ENCODE data around the gene DTX3.
A peak's percentile ranks its signal among the peaks of the same experiment; 100 is the strongest.
"Not testable (repeated sequence)": the region's sequence is repeated elsewhere in the genome, so short reads cannot be mapped to it uniquely, and the experiment has no call there.

DTX3 gene

DNA sequence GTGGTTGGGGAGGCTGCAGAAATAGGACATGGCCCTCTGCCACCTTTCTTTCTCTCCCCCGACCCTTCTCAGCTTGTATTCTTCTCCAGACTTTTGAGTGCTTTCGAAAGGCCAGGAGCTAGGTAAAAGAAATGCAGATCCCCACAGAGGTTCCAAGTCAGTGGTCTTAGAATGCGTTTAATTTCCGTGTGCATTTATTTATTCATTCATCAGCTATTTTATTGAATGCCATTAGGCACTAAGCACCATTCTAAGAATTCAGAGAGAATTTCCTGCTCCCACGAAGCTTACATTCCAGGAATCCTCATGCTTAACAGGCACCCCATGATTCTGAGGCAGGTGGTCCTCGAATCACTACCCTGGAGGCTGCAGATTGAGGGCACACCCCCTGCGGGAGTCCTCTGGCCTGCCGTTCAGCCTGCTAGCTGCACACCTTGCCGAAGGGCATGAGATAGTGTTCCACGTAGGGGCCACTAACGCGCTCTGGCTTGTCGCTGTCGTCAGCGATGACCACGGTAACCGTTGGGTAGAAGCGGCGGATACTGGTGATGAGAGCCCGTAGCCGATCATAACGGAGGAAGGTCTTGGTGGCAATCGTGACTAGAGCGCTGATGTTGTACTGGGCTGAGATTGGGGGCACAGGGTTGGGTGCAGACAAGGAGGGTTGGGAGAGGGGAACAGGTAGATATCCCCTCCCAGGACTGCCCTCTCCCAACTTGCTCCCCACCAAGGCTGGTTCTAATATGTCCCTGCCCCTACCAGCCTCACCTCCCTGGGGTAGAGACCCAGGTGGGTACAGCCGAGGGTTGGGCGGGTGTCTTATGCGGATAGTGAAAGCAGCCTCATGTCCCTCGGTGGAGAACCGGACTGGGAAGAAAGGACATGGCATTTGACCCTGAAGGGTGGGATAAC lies 23.9 kb downstream of the DTX3 start:
- Mint-ChIP-seq H3K4me3 (peak overlapping the region; percentile 8), H3K4me1 (peaks cover 9% of the 10 kb centered on the region), H3K36me3 (ENCODE audit: insufficient read depth) (no peaks in the 10 kb centered on the region), H3K27me3 (peaks cover 87% of the 10 kb centered on the region), H3K9me3 (no peaks in the 10 kb centered on the region), H3K27ac (ENCODE audit: low read depth) (no peak overlapping the region)
- peak in 1 of 2 donors; percentile 12 for DNase-seq (ENCODE audit: low spot score in 2 of 2)
- no peak for ATAC-seq (replicated peaks; ENCODE audit: extremely low read depth, poor library complexity, severe bottlenecking)

DNA sequence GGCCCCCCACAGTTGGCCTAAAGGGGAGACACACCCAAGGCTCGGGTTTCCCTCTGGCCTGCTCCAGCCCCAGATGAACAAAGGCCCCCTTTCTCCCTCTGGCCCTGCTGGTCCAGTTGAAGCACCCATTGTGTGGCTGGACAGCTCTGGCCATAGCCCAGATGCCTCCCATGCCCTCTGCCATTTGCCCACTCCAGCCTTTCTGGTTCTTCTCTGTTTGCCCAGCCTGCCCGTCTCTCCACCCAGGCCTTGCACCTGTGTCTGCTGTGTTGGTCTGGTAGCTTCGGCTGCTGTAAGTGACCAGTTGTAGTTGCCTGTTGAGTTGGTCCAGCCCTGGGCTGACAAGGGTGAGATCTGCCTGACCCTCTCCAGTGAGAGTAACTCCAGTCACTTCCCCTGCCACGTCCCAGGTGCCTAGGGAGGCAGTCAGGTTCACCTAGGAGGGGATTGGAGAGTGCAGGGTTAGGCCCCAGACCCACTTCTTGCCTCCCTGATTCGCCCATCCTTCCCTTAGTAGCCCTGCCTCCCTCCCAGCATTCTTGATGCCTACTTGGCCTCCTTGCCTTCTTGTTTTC lies 25.4 kb downstream of the DTX3 start:
- Mint-ChIP-seq H3K36me3 (ENCODE audit: insufficient read depth) (no peaks in the 10 kb centered on the region), H3K4me1 (peaks cover 9% of the 10 kb centered on the region), H3K27me3 (peaks cover 76% of the 10 kb centered on the region), H3K27ac (ENCODE audit: low read depth) (no peak overlapping the region), H3K4me3 (no peak overlapping the region), H3K9me3 (no peaks in the 10 kb centered on the region)
- DNase-seq (ENCODE audit: low spot score in 2 of 2) (peak in 1 of 2 donors; percentile 12), ATAC-seq (replicated peaks; ENCODE audit: extremely low read depth, poor library complexity, severe bottlenecking) (no peak)

DNA sequence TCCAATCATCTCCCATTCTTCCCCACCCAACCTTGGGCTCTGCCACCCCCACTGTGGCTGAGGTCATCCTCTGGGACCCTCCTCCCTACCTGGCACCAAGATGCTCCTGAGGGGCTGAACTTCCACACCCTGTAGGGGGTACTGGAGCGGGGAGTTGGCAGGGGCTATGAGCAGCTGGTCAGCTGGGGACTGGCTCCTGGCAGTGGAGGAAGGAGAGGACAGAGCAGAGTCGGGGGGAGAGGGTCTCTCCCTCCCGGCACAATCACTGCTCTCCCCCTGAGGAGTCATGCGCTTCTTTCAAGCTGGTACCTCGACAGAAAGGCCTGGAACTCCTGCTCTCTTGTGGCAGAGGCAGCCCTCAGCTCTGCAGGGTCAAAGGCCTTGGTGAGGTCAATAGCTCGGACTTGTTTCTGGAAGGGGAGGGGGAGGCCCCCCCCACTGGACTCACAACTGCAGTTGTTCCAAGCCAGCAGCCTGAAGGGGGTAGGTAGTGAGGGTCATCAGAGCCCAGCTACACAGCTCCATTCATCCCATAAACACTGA lies 26.3 kb downstream of the DTX3 start:
- no peak for ATAC-seq (replicated peaks; ENCODE audit: extremely low read depth, poor library complexity, severe bottlenecking)
- H3K4me3 Mint-ChIP-seq = no peak overlapping the region
- H3K27ac Mint-ChIP-seq (ENCODE audit: low read depth) = no peak overlapping the region
- DNase-seq (ENCODE audit: low spot score in 2 of 2) = peak in 1 of 2 donors; percentile 12
- H3K36me3 Mint-ChIP-seq (ENCODE audit: insufficient read depth) = no peaks in the 10 kb centered on the region
- H3K27me3 Mint-ChIP-seq = peaks cover 67% of the 10 kb centered on the region
- H3K4me1 Mint-ChIP-seq = peaks cover 9% of the 10 kb centered on the region
- H3K9me3 Mint-ChIP-seq = no peaks in the 10 kb centered on the region

DNA sequence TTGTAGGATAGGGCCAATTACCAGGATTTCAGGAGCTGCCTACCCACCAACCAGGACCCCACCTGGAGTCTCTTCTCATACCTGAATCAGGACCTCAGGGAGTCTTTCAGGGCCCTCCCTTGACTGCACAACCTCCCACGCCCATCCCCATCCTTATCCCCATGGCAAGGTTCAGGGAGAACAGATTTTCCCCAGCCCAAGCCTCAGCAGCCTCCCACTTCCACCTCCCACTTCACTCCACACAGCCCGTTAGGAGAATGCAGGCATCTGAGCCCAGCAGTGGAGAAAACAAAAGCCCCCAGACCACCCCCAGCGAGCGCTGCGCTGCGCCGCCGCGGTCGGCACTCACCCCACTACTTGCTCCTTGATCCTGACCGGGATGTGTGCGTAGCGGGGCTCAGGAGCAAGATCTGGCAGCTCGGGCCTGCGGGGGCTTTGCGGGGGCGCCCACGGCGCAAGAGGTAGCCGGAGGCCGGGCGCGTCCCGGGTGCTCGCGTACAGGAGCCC lies 27.0 kb downstream of the DTX3 start:
- no peaks in the 10 kb centered on the region for H3K36me3 Mint-ChIP-seq (ENCODE audit: insufficient read depth)
- no peaks in the 10 kb centered on the region for H3K9me3 Mint-ChIP-seq
- ATAC-seq (replicated peaks; ENCODE audit: extremely low read depth, poor library complexity, severe bottlenecking) (no peak), DNase-seq (ENCODE audit: low spot score in 2 of 2) (no peak)
- H3K4me3 Mint-ChIP-seq = peak overlapping the region; percentile 25
- H3K4me1 Mint-ChIP-seq = peaks cover 9% of the 10 kb centered on the region
- no peak overlapping the region for H3K27ac Mint-ChIP-seq (ENCODE audit: low read depth)
- peaks cover 60% of the 10 kb centered on the region for H3K27me3 Mint-ChIP-seq

DNA sequence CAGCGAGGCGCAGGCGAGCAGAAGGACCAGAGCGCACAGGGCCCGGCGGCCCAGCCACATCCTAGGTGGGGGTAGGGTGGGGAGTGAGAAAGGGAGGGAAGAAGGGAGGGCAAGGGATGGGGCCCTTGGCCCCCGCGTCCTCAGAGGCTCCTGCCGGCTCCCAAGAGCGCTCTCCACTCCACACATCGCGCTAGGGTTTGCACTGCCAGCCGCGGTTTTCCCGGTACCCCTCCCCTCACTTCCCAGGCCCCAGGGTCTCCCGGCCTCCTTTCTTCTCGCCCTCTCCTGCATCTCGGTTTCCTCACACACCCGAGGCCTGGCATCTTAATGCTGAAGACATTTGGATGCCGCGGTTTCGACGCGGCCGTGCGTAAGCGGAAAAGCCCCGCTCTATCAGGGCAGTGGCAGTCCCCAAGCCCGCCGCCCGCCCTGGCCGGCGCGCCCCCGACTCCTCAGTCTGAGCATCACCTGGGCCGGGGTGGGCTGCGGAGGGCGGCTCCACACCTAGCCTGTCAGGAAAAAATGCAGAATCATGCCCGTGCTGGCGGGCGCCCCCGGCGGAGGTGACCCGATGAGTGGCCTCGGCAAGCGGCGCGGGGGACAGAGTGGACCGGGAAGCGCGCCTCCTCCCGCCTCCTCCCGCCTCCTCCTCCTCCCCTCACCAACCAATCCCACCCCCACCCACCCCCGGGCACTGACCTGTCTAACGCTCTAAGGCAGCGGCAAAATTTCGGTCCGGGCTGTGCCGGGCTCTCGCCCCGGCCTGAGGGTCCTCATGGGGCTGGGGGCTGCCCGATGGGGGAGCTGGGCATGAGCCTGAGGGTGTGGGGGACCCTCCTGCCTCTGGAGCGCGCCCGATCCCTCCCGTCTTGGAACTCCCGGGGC lies 27.7 kb downstream of the DTX3 start:
- Mint-ChIP-seq H3K27ac (ENCODE audit: low read depth) (no peak overlapping the region), H3K27me3 (peaks cover 53% of the 10 kb centered on the region), H3K4me1 (peaks cover 9% of the 10 kb centered on the region), H3K9me3 (no peaks in the 10 kb centered on the region), H3K36me3 (ENCODE audit: insufficient read depth) (no peaks in the 10 kb centered on the region), H3K4me3 (peak overlapping the region; percentile 73)
- ATAC-seq (replicated peaks; ENCODE audit: extremely low read depth, poor library complexity, severe bottlenecking) (peak; percentile 45), DNase-seq (ENCODE audit: low spot score in 2 of 2) (peak in 1 of 2 donors; percentile 13)

DNA sequence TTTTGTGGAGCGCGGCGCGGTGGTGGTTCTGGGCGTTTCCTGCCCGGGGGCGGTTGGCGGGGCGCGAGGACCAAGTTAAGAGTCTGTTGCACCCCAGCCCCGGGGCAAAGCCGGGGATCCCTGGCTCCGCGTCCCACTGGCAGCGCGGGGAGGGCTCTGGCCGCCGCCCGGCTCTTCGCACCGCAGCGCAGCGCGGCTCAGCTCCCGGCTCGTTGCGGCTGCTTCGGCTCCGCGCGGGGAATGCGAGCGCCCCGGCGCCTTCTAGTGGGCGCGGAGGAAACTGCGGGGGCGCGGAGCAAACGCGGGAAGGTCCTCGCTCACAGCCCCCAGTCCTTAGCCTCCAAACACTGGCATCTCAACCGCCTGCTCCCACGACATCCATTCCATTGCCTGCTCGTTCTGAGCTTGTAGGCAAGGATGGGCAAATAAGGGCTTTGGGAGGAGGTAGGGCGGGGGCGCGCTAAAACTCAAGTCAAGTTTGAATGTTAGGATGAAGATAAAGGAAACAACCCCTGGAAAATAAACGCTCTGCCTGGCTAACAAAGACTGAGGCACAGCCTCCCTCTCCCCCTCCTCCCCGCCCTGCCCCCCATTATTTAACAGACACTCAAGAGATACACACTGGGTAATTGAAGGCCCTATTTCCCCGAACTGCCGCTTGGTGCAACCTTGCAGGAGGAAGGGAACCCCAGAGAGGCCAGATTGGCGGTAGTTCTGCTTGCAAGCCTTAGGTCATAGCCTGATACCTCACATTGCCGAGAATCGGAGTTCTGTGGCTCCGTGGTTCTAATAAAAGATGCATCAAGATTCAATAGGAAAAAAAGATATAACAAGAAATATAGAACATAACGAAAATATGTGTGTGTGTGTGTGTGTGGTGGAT lies 28.6 kb downstream of the DTX3 start, which contains the start of gene B4GALNT1:
Gene B4GALNT1 (minus strand): TSS at position 244 of the 883 bp plus-strand sequence. CDS start 1,069 bp downstream, outside the sequence.
- Mint-ChIP-seq H3K36me3 (ENCODE audit: insufficient read depth) (no peaks in the 10 kb centered on the region), H3K4me3 (peak within 1 kb of the TSS; percentile 73), H3K9me3 (no peaks in the 10 kb centered on the region), H3K27me3 (peaks cover 50% of the 10 kb centered on the region), H3K4me1 (peaks cover 9% of the 10 kb centered on the region), H3K27ac (ENCODE audit: low read depth) (no peak within 1 kb of the TSS)
- DNase-seq (ENCODE audit: low spot score in 2 of 2) (peak in 1 of 2 donors; percentile 49), ATAC-seq (replicated peaks; ENCODE audit: extremely low read depth, poor library complexity, severe bottlenecking) (peak; percentile 74)

DNA sequence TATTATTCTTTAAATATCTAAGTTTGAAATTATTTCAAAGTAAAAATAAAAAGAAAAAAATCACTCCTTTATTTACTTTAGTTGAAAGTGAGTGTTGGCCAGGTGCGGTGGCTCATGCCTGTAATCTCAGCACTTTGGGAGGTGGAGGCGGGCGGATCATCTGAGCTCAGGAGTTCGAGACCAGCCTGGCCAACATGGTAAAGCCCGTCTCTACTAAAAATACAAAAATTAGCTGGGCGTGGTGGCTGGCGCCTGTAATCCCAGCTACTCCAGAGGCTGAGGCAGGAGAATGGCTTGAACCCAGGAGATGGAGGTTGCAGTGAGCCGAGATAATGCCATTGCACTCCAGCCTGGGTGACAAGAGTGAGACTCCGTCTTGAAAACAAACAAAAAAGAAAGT lies 32.1 kb downstream of the DTX3 start:
- peaks cover 55% of the 10 kb centered on the region for H3K27me3 Mint-ChIP-seq
- not testable (repeated sequence) for H3K4me3 Mint-ChIP-seq; H3K36me3 Mint-ChIP-seq (ENCODE audit: insufficient read depth); H3K4me1 Mint-ChIP-seq; ATAC-seq (replicated peaks; ENCODE audit: extremely low read depth, poor library complexity, severe bottlenecking); DNase-seq (ENCODE audit: low spot score in 2 of 2); H3K27ac Mint-ChIP-seq (ENCODE audit: low read depth); H3K9me3 Mint-ChIP-seq

DNA sequence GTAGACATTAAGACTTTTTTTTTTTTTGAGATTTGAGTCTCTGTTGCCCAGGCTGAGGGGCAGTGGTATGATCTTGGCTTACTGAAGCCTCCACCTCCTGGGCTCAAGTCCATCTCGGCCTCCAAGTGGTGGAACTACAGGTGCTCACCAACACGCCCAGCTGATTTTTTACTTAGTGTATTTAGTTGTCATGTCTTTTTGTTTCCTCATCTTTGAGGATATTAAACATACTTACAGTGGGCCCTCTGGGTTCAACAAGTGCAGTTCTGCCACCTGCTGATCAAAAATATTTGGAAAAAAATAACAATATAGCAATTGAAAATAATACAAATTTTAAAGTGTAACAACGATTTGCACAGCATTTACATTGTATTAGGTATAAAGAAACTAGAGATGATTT lies 32.7 kb downstream of the DTX3 start:
- ATAC-seq (replicated peaks; ENCODE audit: extremely low read depth, poor library complexity, severe bottlenecking) (no peak), DNase-seq (ENCODE audit: low spot score in 2 of 2) (no peak)
- no peak overlapping the region for H3K4me3 Mint-ChIP-seq
- H3K9me3 Mint-ChIP-seq = no peaks in the 10 kb centered on the region
- H3K27me3 Mint-ChIP-seq = peaks cover 54% of the 10 kb centered on the region
- H3K4me1 Mint-ChIP-seq = peaks cover 1% of the 10 kb centered on the region
- H3K27ac Mint-ChIP-seq (ENCODE audit: low read depth) = no peak overlapping the region
- no peaks in the 10 kb centered on the region for H3K36me3 Mint-ChIP-seq (ENCODE audit: insufficient read depth)

DNA sequence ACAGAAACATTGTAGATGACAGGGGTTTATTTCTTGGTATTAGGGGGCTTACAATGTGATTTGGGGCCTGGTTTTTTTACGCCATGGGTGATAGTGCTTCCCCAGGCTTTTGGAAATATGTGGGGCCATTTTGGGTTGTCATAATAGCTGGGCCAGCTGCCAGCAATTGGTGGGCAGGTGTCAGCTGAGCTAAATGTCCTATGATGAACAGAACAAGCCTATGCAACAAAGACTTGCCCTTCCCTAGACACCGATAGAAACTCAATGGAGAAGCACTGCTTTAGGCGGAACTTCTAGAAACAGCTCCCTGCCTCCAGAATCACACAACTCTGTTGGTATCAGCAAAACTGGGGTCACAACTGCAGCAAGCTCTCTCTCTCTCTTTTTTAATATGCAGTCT lies 33.5 kb downstream of the DTX3 start:
- ATAC-seq (replicated peaks; ENCODE audit: extremely low read depth, poor library complexity, severe bottlenecking) = no peak
- Mint-ChIP-seq H3K27ac (ENCODE audit: low read depth) (no peak overlapping the region), H3K9me3 (no peaks in the 10 kb centered on the region), H3K4me1 (no peaks in the 10 kb centered on the region), H3K4me3 (no peak overlapping the region), H3K27me3 (peaks cover 51% of the 10 kb centered on the region), H3K36me3 (ENCODE audit: insufficient read depth) (no peaks in the 10 kb centered on the region)
- no peak for DNase-seq (ENCODE audit: low spot score in 2 of 2)

DNA sequence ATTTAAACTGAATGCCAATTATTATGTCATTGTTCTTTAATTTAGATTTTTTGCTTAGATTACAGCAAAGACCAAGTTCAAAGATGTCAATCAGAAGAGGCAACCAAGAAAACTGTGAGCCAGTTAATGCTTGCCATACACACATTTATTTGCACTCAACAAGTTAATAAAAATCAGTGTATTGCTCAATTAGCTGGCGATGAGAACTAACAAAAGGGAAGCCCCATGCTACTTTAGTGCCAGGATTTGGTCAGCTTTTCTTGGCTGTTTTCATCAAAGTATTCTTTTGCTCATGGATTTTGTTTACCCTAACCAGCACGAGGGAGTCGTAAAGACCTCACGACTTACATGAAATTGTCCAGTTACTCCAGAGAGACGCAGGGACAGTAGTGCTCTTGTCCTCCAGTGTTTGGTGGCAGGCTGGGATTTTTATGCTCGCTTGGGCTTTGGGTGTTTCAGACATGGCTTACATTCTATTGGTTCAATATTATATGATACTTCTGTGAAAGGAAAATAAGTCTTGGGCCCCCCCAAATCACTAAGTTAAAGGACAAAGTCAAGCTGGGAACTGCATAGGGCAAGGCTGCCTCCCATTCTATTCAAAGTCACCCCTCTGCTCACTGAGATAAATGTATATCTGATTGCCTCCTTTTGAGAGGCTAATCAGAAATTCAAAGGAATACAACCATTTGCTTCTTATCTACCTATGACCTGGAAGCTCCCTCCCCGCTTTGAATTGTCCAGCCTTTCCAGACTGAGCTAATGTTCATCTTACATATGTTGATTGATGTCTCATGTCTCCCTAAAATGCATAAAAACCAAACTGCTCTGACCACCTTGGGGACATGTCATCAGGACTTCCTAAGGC lies 35.8 kb downstream of the DTX3 start:
- Mint-ChIP-seq H3K27ac (ENCODE audit: low read depth) (no peak overlapping the region), H3K4me3 (no peak overlapping the region), H3K4me1 (no peaks in the 10 kb centered on the region), H3K36me3 (ENCODE audit: insufficient read depth) (no peaks in the 10 kb centered on the region), H3K27me3 (peaks cover 42% of the 10 kb centered on the region), H3K9me3 (no peaks in the 10 kb centered on the region)
- ATAC-seq (replicated peaks; ENCODE audit: extremely low read depth, poor library complexity, severe bottlenecking) (no peak), DNase-seq (ENCODE audit: low spot score in 2 of 2) (no peak)
